HEK293 (cell line): Measurements from ENCODE around the gene COPA.

Experiments used
- CTCF ChIP-seq: fragments of 450-650 bp; formaldehyde crosslinking; IDR thresholded peaks from 2 replicates; pipeline ENCODE4 v1.5.1; 2016; ENCODE audit warnings: missing biosample characterization, missing genetic modification characterization
- PRDM10 ChIP-seq: fragments of 450-650 bp; formaldehyde crosslinking; IDR thresholded peaks from 2 replicates; pipeline ENCODE4 v1.5.1; 2016; ENCODE audit warnings: missing biosample characterization, missing genetic modification characterization
- TF ChIP-seq, protein P1 (sequence below): fragments of 450-650 bp; formaldehyde crosslinking; conservative IDR thresholded peaks from 2 replicates; pipeline ENCODE4 v1.5.1; 2016; ENCODE audit warnings: low read depth, missing biosample characterization, missing genetic modification characterization
- TF ChIP-seq, protein P2 (sequence below): fragments of 450-650 bp; IDR thresholded peaks from 2 replicates; pipeline ENCODE4 v1.5.1; 2018; ENCODE audit warnings: missing biosample characterization, missing genetic modification characterization

GRCh38 chr1:160354388-160354985, 11.4 kb upstream of the COPA start:
- TF ChIP-seq, protein P1, sequence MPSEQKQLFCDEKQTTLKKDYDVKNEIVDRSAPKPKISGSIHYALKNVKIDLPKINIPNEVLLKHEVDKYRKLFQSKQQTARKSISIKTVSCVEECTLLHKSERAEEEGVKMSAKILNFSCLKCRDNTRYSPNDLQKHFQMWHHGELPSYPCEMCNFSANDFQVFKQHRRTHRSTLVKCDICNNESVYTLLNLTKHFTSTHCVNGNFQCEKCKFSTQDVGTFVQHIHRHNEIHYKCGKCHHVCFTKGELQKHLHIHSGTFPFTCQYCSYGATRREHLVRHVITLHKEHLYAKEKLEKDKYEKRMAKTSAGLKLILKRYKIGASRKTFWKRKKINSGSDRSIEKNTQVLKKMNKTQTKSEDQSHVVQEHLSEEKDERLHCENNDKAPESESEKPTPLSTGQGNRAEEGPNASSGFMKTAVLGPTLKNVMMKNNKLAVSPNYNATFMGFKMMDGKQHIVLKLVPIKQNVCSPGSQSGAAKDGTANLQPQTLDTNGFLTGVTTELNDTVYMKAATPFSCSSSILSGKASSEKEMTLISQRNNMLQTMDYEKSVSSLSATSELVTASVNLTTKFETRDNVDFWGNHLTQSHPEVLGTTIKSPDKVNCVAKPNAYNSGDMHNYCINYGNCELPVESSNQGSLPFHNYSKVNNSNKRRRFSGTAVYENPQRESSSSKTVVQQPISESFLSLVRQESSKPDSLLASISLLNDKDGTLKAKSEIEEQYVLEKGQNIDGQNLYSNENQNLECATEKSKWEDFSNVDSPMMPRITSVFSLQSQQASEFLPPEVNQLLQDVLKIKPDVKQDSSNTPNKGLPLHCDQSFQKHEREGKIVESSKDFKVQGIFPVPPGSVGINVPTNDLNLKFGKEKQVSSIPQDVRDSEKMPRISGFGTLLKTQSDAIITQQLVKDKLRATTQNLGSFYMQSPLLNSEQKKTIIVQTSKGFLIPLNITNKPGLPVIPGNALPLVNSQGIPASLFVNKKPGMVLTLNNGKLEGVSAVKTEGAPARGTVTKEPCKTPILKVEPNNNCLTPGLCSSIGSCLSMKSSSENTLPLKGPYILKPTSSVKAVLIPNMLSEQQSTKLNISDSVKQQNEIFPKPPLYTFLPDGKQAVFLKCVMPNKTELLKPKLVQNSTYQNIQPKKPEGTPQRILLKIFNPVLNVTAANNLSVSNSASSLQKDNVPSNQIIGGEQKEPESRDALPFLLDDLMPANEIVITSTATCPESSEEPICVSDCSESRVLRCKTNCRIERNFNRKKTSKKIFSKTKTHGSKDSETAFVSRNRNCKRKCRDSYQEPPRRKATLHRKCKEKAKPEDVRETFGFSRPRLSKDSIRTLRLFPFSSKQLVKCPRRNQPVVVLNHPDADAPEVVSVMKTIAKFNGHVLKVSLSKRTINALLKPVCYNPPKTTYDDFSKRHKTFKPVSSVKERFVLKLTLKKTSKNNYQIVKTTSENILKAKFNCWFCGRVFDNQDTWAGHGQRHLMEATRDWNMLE (tag by site-specific recombination), result no peak
- no peak for TF ChIP-seq PRDM10 (tag by site-specific recombination)
- TF ChIP-seq CTCF, result 0 out of 2 replicates have a peak, but pooled peaks have one; percentile 53
- TF ChIP-seq, protein P2, sequence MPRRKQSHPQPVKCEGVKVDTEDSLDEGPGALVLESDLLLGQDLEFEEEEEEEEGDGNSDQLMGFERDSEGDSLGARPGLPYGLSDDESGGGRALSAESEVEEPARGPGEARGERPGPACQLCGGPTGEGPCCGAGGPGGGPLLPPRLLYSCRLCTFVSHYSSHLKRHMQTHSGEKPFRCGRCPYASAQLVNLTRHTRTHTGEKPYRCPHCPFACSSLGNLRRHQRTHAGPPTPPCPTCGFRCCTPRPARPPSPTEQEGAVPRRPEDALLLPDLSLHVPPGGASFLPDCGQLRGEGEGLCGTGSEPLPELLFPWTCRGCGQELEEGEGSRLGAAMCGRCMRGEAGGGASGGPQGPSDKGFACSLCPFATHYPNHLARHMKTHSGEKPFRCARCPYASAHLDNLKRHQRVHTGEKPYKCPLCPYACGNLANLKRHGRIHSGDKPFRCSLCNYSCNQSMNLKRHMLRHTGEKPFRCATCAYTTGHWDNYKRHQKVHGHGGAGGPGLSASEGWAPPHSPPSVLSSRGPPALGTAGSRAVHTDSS (tag by site-specific recombination), result no peak
